ENCODE results near the gene CGB8. TPM values are rescaled to one million over a fixed set of nuclear protein-coding genes. Genes with fewer than 3 reads are reported as not detected.
A peak's percentile ranks its signal among the peaks of the same experiment; 100 is the strongest.

The CGB8 gene
- total and polyA plus RNA-seq, 10 of the 15 experiments (the other 5 are each of a cell fraction or from before 2014, with no cell fraction given), result not detected

GRCh38 chr19:49022116-49022515 lies 26.8 kb downstream of the CGB8 start:
- ATAC-seq, result no peak
- no peak overlapping the region for H3K27ac ChIP-seq (ENCODE audit: control insufficient read depth, insufficient read depth)
- no peak for DNase-seq (ENCODE audit: low read depth, low spot score)
- peaks cover 15% of the 10 kb centered on the region for H3K4me1 ChIP-seq (ENCODE audit: control insufficient read depth, insufficient read depth, low read length)
- H3K4me3 ChIP-seq, result no peak overlapping the region
- BruUV-seq (replicated peaks), result no TSS peak
- in situ Hi-C loops (cut with MboI) (no loop called here), intact Hi-C loops (cut with micrococcal nuclease; ENCODE audit: unreplicated experiment) (no loop called here)
- H3K27me3 ChIP-seq (replicated peaks in 1 of 2; ENCODE audit: control insufficient read depth in 2 of 2, insufficient read depth in 2 of 2, low read length in 1 of 2), result no peaks in the 10 kb centered on the region
- CTCF ChIA-PET, result interaction anchor here (0.8 to 1.8 kb wide), 2 partner anchors 76 to 177 kb away, joined by 3 to 5 read pairs; no protein-coding TSS in a partner anchor
- no peaks in the 10 kb centered on the region for H3K9me3 ChIP-seq (replicated peaks; ENCODE audit: control insufficient read depth, insufficient read depth, low read length)
- no peak overlapping the region for H3K4me2 ChIP-seq (ENCODE audit: control insufficient read depth, insufficient read depth)
- TF ChIP-seq DPF2 (IDR thresholded peaks at IDR 0.05), result no peak
- no peak for TF ChIP-seq STAT3 (IDR thresholded peaks at IDR 0.05; ENCODE audit: low read depth, low read length)
- POLR2A ChIA-PET, result no interaction called here
- H3K9ac ChIP-seq (ENCODE audit: control insufficient read depth, insufficient read depth, low read length), result no peak overlapping the region
- no peak for FAIRE-seq
- RAD21 ChIA-PET (ENCODE audit: unreplicated experiment), result interaction anchor here (0.6 kb wide), 1 partner anchor 85 kb away, joined by 3 read pairs; no protein-coding TSS in a partner anchor
- SMC1A ChIA-PET (ENCODE audit: uncharacterized antibody, unreplicated experiment), result no interaction called here
- no peak overlapping the region for H2AFZ ChIP-seq (ENCODE audit: control insufficient read depth, low read depth, low read length)
- 65% methylated on average over 8 of the region's 9 CpGs for WGBS (ENCODE audit: insufficient coverage, insufficient replicate concordance, low lambda C conversion rate, missing lambda C conversion rate)
- no peaks in the 10 kb centered on the region for H3K36me3 ChIP-seq (ENCODE audit: control insufficient read depth in 2 of 2, insufficient read depth in 2 of 2, low read length in 1 of 2)
- H3K79me2 ChIP-seq (ENCODE audit: control insufficient read depth, insufficient read depth, low read length), result no peaks in the 10 kb centered on the region
- no peaks in the 10 kb centered on the region for H4K20me1 ChIP-seq (ENCODE audit: control insufficient read depth, insufficient read depth)

- FAIRE-seq, result no peak
- Histone ChIP-seq H3K9ac (ENCODE audit: control insufficient read depth, insufficient read depth, low read length) (no peak overlapping the region), H2AFZ (ENCODE audit: control insufficient read depth, low read depth, low read length) (peak overlapping the region; percentile 15)
Observed at GRCh38 chr19:49020931-49021895, 27.7 kb downstream of the CGB8 start.

More at GRCh38 chr19:49020931-49021895, 27.7 kb downstream of the CGB8 start:
- H3K4me2 ChIP-seq (ENCODE audit: control insufficient read depth, insufficient read depth), result no peak overlapping the region
- 12% methylated on average over 16 of the region's 16 CpGs for WGBS (ENCODE audit: insufficient coverage, insufficient replicate concordance, low lambda C conversion rate, missing lambda C conversion rate)
- H3K27me3 ChIP-seq (replicated peaks in 1 of 2; ENCODE audit: control insufficient read depth in 2 of 2, insufficient read depth in 2 of 2, low read length in 1 of 2), result no peaks in the 10 kb centered on the region
- intact Hi-C loops (cut with micrococcal nuclease; ENCODE audit: unreplicated experiment) (no loop called here), in situ Hi-C loops (cut with MboI) (no loop called here)
- ChIA-PET SMC1A (ENCODE audit: uncharacterized antibody, unreplicated experiment) (no interaction called here), POLR2A (interaction anchor here (0.5 kb wide), 1 partner anchor 140 kb away, joined by 5 read pairs; no protein-coding TSS in a partner anchor), RAD21 (ENCODE audit: unreplicated experiment) (interaction anchor here (0.6 kb wide), 1 partner anchor 247 kb away, joined by 3 read pairs; no protein-coding TSS in a partner anchor), CTCF (interaction anchor here (0.8 to 1.8 kb wide), 2 partner anchors 77 to 178 kb away, joined by 3 to 5 read pairs; no protein-coding TSS in a partner anchor)
- H3K4me3 ChIP-seq, result no peak overlapping the region
- BruUV-seq (replicated peaks), result no TSS peak
- TF ChIP-seq FOS (IDR thresholded peaks at IDR 0.05; ENCODE audit: borderline replicate concordance, extremely low read depth, insufficient read length), result no peak
- peak; percentile 80 for TF ChIP-seq NR2F1 (conservative IDR thresholded peaks at IDR 0.05)
- TF ChIP-seq ZBED1 (IDR thresholded peaks at IDR 0.05; ENCODE audit: borderline replicate concordance), result no peak
- no peak for TF ChIP-seq USF1 (IDR thresholded peaks at IDR 0.05; ENCODE audit: borderline replicate concordance, extremely low read length, insufficient read depth, low read depth, low read length)
- peak; percentile 61 to 81 for TF ChIP-seq BHLHE40 (IDR thresholded peaks at IDR 0.05; ENCODE audit: borderline replicate concordance in 1 of 2, low read depth in 2 of 2, low read length in 1 of 2)
- TF ChIP-seq PAX5 (IDR thresholded peaks at IDR 0.05; ENCODE audit: borderline replicate concordance, low read depth, low read length), result 0 out of 2 replicates have a peak, but pooled peaks have one; percentile 40
- peak; percentile 9; the same call in 1 of the 2 replicates for TF ChIP-seq RUNX3 (IDR thresholded peaks at IDR 0.05; ENCODE audit: low read length)
- H3K36me3 ChIP-seq (ENCODE audit: control insufficient read depth in 2 of 2, insufficient read depth in 2 of 2, low read length in 1 of 2), result no peaks in the 10 kb centered on the region; a peak in 1 of 4 replicates
- ATAC-seq (peak; percentile 16; the same call in 2 of the 3 replicates), DNase-seq (ENCODE audit: low read depth, low spot score) (no peak)
- H3K9me3 ChIP-seq (replicated peaks; ENCODE audit: control insufficient read depth, insufficient read depth, low read length), result no peaks in the 10 kb centered on the region
- no peaks in the 10 kb centered on the region for H3K79me2 ChIP-seq (ENCODE audit: control insufficient read depth, insufficient read depth, low read length)
- no peaks in the 10 kb centered on the region for H4K20me1 ChIP-seq (ENCODE audit: control insufficient read depth, insufficient read depth)
- peaks cover 15% of the 10 kb centered on the region for H3K4me1 ChIP-seq (ENCODE audit: control insufficient read depth, insufficient read depth, low read length)
- no peak overlapping the region for H3K27ac ChIP-seq (ENCODE audit: control insufficient read depth, insufficient read depth)

All from GM12878 (cell line).